GF-D8 (cell line): ENCODE results near the gene RGS11.

Experiments used
- DNase-seq: peaks from one replicate; lab custom pipeline; 2025; lab: John Stamatoyannopoulos, UW

The RGS11 gene

DNA sequence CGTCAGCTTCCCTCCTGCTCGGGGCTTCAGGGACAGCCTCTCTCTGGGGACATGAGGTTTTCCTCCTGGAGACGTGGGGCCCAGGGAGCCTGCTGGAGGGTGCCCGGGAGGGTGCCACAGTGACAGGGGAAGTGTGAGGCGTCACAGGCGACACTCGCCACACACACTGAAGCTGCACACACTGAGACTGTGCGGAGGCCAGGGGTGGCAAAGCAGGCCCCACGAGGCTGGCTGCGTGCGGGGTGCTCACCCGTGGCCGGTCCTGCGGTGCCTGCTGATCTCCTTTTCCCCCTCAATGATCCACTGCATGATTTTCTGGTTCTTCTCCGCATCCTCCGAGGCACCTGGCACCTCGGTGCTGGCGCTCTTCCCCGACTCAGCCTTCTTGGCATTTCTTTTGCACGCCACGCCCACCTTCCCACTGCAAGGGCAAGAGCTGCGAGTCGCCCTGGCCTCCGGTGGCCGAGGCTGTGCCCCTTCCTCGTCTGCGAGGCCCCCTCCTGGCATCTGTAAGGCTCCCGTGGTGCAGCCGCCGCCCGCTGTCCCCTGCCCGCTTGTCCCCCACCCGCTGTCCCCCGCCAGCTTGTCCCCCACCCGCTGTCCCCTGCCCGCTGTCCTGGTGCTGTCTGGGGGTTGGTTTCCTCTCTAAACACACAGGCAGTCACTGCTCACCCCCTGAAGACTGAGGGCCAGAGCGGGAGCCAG lies 21.2 kb upstream of the RGS11 start:
- no peak for DNase-seq

DNA sequence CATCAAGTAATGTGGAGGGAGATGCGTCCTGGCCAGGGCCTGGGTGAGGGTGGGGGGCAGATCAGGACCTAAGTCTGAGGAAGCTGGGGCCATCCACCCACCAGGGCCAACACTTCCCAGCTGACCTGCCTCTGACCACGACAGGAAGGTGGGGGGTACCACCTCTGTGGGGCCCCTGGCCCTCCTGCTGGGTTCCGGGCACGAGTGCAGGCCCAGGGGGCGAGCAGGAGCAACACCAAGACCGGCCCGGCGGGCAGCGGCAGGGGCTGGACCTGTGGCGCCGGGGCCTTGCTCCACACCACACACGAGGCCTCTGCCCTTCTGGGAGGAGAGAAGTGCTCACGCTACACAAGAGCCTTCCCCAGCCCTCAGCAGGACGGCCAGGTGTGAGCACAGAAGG lies 20.5 kb upstream of the RGS11 start:
- DNase-seq: no peak

DNA sequence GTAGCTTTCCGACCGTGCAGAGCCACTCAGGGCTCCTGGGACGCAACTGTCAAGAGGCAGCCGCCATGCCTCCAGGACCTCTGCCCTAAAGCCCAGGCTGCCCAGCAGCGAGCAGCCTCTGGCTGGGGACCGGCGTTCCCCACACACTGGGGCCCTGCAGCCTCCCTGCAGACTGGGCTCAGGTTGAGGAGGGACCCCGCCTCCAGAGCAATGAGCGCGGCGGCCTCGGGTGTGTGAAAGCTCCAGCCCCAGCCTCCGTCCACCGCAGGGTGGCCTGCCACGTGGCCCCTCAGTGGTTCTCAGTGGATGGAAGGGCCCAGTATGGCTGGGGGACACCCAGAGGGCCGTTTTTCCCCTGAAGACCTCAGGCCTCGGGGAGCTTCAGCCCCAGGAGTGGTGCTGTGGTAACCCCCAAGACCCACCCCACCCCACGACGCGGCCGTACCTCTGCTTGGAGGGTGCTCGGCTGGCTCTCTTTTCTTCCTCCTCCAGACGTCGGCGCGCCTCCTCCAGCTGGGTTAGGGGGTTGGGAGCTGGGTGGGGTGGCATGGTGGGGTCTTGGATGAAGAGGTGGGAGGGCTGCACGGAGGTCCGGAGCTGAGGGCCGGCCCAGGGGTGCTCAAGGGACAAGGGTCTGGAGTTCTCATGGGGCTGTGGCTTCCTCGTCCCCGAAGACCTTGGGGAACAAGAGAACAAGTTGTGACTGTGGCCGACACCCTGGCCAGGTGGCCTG lies 17.5 kb upstream of the RGS11 start:
- DNase-seq: no peak

DNA sequence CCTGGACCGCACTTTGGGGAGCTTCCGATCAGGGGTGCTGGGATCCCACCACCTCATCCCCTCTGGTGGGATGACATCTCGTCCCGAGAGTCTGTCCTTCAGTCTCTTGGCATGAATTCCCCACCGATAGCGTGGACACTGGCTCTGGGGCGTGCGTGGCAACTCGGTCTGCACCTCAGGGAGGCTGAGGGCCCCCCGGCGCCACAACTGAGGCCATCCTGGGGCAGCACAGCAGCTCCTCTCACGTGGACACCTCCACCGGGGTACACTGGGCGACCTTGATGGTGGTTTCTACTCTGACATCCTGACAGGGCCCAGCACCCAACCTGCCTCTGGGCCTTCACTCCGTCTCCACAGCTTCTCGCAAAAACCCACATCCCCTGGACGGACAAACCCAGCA lies 15.8 kb upstream of the RGS11 start:
- no peak for DNase-seq

DNA sequence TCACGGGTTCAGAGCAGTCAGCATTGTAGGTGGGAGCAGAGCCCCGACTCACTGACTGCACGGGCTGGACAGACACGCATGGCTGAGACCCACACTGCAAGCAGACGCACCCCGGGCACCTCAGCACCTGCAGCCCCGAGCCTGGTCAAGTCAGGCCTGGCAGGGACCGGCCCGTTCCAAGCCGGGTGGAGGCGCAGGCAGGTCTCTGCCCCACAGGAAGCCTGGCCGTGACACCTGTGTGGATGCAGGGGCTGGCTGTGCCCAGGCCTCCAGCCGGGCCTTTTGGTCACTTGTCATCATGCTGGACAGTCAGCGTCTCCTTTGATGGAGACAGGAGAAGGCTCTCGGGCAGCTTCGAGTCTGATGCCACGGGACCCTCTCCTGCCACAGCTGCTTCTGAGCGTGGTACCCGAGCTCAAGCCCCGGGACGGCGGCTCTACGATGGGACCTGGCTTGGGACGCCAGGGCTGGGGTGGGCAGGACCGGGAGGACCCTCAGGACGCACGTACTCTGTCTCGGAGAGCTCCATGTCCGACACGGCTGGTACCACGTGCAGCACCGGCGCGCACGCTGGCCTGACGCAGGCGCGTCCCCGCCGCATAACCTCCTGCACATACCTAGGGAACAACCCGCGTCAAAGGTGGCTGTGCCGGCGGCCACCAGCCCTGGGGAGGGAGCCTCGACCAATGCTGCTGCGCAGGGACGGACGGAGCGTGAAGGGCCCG lies 15.1 kb upstream of the RGS11 start:
- DNase-seq: no peak

DNA sequence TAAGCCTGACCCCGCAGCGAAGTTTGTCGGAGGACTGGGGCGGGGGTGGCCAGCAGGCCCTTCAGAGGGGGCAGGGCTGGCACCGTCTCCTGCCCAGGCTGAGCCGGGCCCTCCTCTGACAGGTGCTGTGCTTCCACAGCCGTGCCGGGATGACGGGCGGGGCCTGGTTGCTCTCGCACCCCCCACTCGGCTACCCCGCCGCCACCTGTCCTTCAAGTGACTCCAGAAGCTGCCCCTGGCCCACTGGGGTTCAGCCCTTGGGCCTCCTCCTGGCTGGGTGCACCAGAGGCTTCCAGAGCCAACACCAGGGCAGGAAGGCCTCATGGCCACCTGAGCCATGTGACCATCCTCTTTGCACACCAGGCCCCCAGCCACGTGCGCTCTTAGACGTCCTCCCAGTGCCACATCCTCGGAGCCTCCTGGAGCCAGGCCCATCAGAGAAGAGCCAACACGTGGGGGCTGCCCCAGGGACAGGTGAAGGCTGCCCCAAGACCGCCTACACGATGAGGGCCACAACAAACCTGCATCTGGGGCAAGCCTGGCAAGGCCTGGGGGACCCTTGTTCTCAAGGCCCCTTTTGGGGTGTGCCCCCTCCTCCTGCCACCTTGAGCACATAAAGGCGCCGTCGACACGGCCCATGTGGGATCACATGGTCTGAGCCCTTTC lies 14.4 kb upstream of the RGS11 start:
- no peak for DNase-seq

DNA sequence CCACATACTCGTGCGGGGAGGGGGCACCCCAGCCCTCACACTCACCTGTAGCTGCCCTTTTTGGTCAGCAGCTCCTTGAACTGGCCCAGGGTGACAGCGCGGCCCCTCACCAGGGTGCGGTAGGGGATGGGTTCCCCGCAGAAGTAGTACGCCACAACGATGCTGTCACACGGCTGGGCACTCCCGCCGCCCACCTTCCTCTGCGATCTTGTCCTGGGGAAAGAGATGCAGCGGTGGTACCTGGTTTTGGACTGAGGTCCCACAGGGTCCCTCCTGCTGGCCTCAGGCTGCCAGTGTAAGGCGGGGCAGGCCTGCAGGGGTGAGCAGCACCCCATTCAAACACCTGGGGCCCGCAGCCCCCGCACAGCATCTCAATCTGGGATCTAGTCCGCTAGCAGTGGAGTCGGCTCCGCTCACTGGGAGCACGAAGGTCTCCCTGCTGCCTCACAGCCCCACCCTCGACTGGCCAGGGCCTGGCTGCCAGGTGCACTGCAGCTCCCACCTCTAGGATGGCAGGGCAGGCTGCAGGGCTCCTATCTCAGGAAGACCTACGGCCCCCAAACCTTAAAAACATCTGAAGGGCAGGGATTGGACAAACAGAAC lies 13.8 kb upstream of the RGS11 start:
- no peak for DNase-seq

DNA sequence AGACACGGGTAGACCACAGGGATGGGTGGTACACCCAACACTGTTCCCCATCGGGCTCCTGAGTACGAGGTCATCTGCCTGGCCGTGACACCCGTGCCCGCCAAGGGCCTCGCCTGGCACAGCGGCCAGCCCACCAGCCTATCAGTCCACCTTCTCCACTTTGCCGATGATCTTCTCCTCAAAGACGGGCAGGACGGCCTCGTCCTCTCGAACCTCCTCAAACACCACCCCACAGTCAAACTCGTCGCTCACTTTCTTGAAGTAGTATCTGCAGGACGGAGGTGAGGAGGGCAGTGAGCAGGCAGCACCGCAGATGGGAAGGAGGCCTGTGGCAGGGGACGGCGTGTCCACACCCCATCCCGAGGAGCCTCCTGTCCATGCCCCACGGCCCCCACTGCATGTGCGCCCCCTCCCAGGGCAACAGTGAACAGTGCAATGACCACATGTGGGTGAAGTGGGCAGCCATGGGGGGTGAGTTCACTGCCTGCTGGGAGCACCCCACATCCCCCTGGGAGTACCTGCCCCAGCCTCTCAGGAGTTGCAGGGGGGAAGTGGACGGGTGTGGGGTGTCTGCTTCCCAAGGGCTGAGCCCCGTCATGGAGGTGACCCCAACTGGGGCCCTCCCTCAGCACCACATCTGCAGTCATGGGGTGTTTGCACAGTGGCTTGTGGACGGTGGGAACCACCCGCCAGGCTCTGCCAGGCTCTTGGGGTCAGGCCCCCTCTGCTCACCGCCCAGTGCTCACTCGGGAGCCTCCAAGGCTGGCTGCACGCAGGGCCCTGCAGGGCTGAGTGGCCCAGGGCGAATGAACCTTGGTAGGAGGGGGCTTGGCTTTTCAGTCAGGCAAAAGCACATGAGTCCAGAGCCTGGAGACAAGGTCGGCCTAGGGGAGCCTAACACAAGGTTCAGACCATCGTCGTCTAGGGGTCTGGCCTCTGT lies 12.5 kb upstream of the RGS11 start:
- DNase-seq: no peak

DNA sequence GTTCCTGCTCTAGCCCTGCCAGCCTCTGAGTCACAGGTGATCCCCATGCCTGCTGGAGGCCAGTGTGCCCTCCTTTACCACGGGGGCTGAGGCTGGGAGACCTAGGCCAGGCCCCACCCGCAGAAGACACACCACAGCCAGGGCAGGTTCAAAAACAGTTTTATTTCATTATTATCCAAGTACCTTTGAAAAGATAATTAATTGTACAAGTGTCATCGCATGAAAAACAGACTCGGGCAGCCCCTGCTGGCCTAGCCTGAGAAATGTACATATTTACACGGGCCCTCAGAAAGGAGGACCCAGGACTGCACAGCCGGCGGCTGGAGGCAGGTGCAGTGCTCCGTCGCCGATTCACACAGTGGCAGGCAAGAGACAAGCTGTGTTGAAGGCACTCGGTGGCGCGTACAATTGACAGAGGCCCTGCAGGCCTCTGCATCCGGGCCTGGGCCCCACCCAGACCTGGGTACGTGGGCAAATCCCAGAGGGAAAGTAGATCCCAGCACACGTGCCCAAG lies 11.6 kb upstream of the RGS11 start:
- DNase-seq: no peak

DNA sequence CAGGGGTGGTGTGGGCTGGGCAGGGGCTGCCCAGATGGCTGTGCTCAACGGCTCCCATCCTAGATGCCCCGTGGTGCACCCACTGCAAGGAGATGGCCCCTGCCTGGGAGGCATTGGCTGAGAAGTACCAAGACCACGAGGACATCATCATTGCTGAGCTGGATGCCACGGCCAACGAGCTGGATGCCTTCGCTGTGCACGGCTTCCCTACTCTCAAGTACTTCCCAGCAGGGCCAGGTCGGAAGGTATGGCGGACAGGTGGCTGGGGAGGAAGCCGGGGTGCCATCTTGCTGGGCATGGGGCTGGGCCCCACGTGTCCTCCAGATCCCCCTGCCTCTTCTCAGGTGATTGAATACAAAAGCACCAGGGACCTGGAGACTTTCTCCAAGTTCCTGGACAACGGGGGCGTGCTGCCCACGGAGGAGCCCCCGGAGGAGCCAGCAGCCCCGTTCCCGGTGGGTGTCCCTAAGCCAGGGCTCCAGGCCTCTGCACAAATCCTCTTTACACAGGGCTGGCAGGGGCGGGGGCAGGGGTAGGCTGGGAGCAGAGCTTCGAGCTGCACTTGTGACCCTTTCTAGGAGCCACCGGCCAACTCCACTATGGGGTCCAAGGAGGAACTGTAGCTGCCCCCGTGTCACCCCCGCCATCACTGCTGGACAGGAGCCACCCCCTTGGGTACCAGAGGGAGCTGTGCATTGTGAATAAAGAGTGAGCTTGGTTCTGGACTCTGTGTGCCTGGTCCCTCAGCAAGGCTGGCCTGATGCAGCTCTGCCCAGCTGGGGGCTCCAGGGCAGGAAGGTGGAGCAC lies 10.9 kb upstream of the RGS11 start:
- no peak for DNase-seq

DNA sequence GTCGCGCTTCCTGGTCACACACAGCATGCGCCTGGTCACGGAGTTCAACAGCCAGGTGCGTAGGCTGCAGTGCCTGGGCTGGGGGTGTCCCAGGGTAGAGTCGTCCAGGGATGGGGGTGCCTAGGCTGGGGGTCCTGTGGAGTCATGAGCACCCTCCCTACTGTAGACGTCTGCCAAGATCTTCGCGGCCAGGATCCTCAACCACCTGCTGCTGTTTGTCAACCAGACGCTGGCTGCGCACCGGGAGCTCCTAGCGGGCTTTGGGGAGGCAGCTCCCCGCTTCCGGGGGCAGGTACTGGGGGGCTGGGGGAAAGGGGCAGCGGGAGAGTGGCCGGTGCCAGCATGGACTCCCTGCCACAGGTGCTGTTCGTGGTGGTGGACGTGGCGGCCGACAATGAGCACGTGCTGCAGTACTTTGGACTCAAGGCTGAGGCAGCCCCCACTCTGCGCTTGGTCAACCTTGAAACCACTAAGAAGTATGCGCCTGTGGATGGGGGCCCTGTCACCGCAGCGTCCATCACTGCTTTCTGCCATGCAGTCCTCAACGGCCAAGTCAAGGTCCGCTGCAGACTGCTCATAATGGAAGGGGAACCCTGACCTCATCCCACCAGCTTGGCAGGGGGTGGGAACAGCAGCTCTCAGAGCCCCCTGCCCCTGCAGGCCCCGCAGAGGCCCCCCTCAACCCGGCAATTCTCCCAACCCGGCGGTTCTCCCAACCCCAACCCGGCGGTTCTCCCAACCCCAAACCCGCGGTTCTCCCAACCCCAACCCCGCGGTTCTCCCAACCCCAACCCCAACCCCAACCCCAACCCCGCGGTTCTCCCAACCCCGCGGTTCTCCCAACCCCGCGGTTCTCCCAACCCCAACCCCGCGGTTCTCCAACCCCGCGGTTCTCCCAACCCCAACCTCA lies 9.7 kb upstream of the RGS11 start:
- no peak for DNase-seq

DNA sequence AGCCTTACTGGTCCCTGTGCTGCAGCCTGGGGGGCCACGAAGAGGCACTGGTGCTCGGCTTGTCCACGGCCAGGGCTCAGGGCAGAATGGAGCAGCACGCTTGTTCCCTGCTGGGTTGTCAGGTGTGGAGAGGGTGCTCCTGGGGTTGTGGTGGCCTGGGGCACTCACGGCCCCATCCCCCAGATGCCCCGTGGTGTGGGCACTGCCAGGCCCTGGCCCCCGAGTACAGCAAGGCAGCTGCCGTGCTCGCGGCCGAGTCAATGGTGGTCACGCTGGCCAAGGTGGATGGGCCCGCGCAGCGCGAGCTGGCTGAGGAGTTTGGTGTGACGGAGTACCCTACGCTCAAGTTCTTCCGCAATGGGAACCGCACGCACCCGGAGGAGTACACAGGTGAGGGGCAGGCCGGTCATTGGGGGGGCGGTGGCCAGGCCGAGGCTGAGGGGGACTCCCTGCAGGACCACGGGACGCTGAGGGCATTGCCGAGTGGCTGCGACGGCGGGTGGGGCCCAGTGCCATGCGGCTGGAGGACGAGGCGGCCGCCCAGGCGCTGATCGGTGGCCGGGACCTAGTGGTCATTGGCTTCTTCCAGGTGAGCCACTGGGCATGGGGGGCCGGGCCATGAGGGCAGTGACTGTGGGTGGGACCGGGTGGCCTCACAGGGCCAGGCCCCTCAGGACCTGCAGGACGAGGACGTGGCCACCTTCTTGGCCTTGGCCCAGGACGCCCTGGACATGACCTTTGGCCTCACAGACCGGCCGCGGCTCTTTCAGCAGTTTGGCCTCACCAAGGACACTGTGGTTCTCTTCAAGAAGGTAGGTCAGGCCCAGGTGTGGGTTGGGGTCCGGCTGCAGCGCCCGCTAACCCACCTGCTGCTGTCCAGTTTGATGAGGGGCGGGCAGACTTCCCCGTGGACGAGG lies 8.7 kb upstream of the RGS11 start:
- no peak for DNase-seq

DNA sequence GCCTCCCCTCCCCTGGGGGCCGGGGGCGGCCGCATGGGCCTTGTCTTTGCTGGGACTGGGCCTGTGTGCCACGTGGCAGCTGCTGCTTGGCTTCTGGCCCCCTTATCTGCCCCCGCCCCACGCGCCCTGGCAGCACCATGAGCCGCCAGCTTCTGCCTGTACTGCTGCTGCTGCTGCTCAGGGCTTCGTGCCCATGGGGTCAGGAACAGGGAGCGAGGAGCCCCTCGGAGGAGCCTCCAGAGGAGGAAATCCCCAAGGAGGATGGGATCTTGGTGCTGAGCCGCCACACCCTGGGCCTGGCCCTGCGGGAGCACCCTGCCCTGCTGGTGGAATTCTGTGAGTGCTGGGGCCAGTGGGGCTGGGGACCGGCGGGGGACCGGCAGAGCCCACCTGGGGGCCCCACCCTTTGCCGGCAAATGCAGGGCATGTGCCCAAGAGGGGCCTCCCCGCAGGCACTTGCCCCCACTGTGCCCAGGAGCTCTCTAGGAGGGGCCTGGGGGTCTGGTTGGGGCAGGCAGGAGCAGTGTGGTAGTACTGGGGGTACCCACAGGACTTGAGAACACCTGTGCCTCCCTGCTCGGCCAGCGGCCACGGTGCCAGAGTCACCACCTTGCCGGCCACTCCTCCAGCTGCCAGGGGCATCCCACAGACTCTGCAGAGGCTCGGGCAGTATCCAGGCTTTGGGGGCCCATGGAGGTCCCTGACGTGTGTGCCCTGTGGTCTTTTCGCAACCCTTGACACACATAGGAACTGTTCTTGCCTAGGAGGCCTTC lies 7.5 kb upstream of the RGS11 start, which contains the start of gene PDIA2:
PDIA2 (plus strand) TSS at position 132 of the 773 bp plus-strand sequence; CDS start at position 138, 6 bp downstream.
- DNase-seq: no peak

DNA sequence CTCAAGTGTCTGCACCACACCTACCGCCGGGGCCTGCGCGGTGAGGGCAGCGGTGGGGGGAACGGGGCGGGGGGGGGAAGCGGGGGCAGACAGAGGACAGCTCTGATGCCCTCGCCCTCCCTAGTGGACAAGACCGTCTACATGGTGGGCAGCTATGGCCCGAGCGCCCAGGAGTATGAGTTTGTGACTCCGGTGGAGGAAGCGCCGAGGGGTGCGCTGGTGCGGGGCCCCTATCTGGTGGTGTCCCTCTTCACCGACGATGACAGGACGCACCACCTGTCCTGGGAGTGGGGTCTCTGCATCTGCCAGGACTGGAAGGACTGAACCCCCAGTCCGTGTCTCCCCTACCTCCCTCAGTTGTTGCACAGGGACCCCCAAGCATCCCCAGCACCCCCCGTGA lies 6.7 kb upstream of the RGS11 start:
- DNase-seq: no peak

DNA sequence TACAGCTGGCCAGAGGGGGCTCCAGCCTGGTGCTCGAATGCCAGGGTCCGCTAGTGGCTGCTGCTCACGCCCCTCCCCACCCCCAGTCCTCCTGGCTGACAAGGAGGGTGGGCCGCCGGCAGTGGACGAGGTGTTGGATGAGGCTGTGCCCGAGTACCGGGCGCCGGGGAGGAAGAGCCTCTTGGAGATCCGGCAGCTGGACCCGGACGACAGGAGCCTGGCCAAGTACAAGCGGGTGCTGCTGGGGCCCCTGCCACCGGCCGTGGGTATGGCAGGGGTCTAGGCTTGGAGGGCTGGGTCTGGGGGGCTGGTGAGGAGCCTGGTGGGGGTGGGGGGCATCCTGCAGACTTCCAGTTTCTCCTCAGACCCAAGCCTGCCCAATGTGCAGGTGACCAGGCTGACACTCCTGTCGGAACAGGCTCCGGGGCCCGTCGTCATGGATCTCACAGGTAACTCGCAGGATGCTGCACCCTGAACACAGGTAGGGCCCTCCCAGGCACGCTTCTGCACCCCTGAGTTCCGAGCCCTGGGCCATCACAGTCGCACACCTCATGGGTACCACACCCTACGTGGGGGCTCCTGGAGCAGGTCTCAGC lies 6.0 kb upstream of the RGS11 start:
- DNase-seq: no peak

DNA sequence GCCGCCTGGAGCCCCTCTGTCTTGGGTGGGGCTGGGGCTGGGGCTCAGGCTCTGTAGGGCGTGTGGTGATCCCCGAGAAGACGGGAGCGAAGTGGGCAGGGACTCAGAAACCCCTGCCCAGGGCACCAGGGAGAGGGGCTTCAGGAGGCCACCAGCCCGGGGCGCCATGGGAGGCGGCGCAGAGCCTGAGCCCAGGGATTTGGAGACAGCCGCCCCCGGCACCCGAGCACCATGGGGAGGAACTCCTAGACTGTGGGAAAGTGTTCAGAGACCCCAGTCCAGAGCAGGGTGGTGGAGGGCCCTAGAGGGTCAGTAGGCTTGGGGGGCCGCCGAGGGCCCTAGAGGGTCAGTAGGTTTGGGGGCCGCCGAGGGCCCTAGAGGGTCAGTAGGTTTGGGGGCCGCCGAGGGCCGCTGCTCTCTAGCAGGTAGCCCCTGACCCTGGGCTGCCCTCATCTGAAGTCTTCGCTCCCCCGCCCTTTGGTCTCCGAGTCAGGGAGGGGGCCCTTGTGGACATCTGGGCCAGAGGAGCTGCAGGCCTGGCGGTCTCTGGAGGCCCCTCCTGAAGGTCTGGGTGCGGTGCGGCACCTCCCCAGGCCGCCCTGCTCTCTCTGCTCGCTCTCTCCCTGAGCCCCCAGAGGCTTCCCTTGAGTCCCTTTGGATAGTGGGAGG lies 5.4 kb upstream of the RGS11 start:
- no peak for DNase-seq
